ENCODE measurements around the gene PKLR. TPM values are rescaled to one million over a fixed set of nuclear protein-coding genes. Genes with fewer than 3 reads are reported as not detected.

The PKLR gene
- total RNA-seq, 1 experiment from 2014 or later: not detected

GRCh38 chr1:155294520-155295182 is 6.6 kb downstream of the PKLR start:
- H3K4me1 Mint-ChIP-seq: peaks cover 12 to 23% of the 10 kb centered on the region in 2 experiments
- H3K4me3 Mint-ChIP-seq: peak overlapping the region in 1 of 2 experiments; percentile 69; a peak in 3 of 5 replicates
- no peaks in the 10 kb centered on the region for H3K9me3 ChIP-seq (ENCODE audit: control insufficient read depth, low read depth, low read length)

More at GRCh38 chr1:155294520-155295182, 6.6 kb downstream of the PKLR start:
- H3K36me3 Mint-ChIP-seq (ENCODE audit: insufficient read depth in 1 of 3, low read depth in 3 of 3): no peaks in the 10 kb centered on the region
- H3K23ac ChIP-seq (ENCODE audit: insufficient read length, low read depth, low read length): no peak overlapping the region
- no peak overlapping the region; the same call in 1 of the 2 replicates for H3K14ac ChIP-seq (ENCODE audit: insufficient read depth, low read length)
- WGBS (ENCODE audit: extremely low coverage, insufficient read length, low lambda C conversion rate): no CpG with 5 or more reads among the region's 46 CpGs
- H2BK120ac ChIP-seq (ENCODE audit: low read depth, low read length, poor library complexity, severe bottlenecking): no peak overlapping the region
- no peak overlapping the region for H2BK15ac ChIP-seq (ENCODE audit: low read depth, low read length)
- no peak overlapping the region for H3K56ac ChIP-seq (ENCODE audit: insufficient read length, low read depth, low read length)
- H2AK5ac ChIP-seq (ENCODE audit: insufficient read length, low read length): no peak overlapping the region
- H2AFZ ChIP-seq (ENCODE audit: low read length): no peak overlapping the region
- H3K27ac ChIP-seq (ENCODE audit: insufficient read length, low read depth, low read length): no peak overlapping the region
- peaks cover 18% of the 10 kb centered on the region for H3K27me3 Mint-ChIP-seq (ENCODE audit: low read depth)
- no peak overlapping the region for H3T11ph ChIP-seq (ENCODE audit: low read length)
- peaks cover 12% of the 10 kb centered on the region for H3K23me2 ChIP-seq (ENCODE audit: insufficient read length, low read depth, low read length, poor library complexity, severe bottlenecking)
- H2BK12ac ChIP-seq (ENCODE audit: insufficient read length, low read depth, low read length): no peak overlapping the region
- no peak for DNase-seq
- H3K4me1 ChIP-seq (ENCODE audit: insufficient read depth, low read length): no peaks in the 10 kb centered on the region; the same call in 1 of the 2 replicates
- no peaks in the 10 kb centered on the region; the same call in 1 of the 2 replicates for H3K27me3 ChIP-seq (ENCODE audit: insufficient read depth, low read length)
- H3K79me1 ChIP-seq (ENCODE audit: insufficient read depth, low read depth, low read length, poor library complexity, severe bottlenecking): no peaks in the 10 kb centered on the region
- TF ChIP-seq CTCF (conservative IDR thresholded peaks at IDR 0.05): no peak
- no peak overlapping the region for H3K18ac ChIP-seq (ENCODE audit: insufficient read length, low read depth, low read length)
- no peak overlapping the region for H3K4ac ChIP-seq (ENCODE audit: low read depth, low read length)
- no peak overlapping the region for H4K91ac ChIP-seq (ENCODE audit: insufficient read length, low read depth, low read length)
- H4K20me1 ChIP-seq (ENCODE audit: control insufficient read depth, insufficient read depth, insufficient read length): no peaks in the 10 kb centered on the region
- no peak overlapping the region for H2BK5ac ChIP-seq (ENCODE audit: insufficient read length, low read length)
- H3K9ac ChIP-seq (ENCODE audit: extremely low read depth, insufficient read length, low read length): no peak overlapping the region
- H2BK20ac ChIP-seq (ENCODE audit: low read depth, low read length, poor library complexity, severe bottlenecking): no peak overlapping the region
- no peak overlapping the region for H4K8ac ChIP-seq (replicated peaks; ENCODE audit: insufficient read length, low read depth, low read length)
- H3K79me2 ChIP-seq (ENCODE audit: insufficient read depth, low read length): no peaks in the 10 kb centered on the region
- no peak overlapping the region for H4K5ac ChIP-seq (ENCODE audit: insufficient read length, low read depth, low read length)
- peak overlapping the region; percentile 67 for H3K4me2 ChIP-seq (ENCODE audit: insufficient read depth, insufficient read length, low read length)
- H3K27ac Mint-ChIP-seq: no peak overlapping the region; a peak in 1 of 7 replicates
- H3K9me3 Mint-ChIP-seq: no peaks in the 10 kb centered on the region; a peak in 1 of 5 replicates
